ENCODE results near the gene CHST10. TPM values are rescaled to one million over a fixed set of nuclear protein-coding genes. Genes with fewer than 3 reads are reported as not detected.

Gene CHST10
- total and polyA plus RNA-seq, 10 of the 15 experiments (the other 5 are each of a cell fraction or from before 2014, with no cell fraction given), result 2.0 to 22.5 (median 15.7) TPM

- intact Hi-C loops (cut with micrococcal nuclease; ENCODE audit: unreplicated experiment) (loop anchor here (2.0 kb wide), 2 partner anchors 21 to 167 kb away; partner anchors contain the start of genes CHST10 and PDCL3), in situ Hi-C loops (cut with MboI) (no loop called here)
- Histone ChIP-seq H3K36me3 (ENCODE audit: control insufficient read depth in 2 of 2, insufficient read depth in 2 of 2, low read length in 1 of 2) (peaks cover 2 to 8% of the 10 kb centered on the region in 2 experiments; a peak in 3 of 4 replicates), H4K20me1 (ENCODE audit: control insufficient read depth, insufficient read depth) (no peaks in the 10 kb centered on the region), H3K9ac (ENCODE audit: control insufficient read depth, insufficient read depth, low read length) (peak overlapping the region; percentile 42; the same call in 1 of the 2 replicates), H2AFZ (ENCODE audit: control insufficient read depth, low read depth, low read length) (peak overlapping the region; percentile 68), H3K9me3 (replicated peaks; ENCODE audit: control insufficient read depth, insufficient read depth, low read length) (no peaks in the 10 kb centered on the region), H3K79me2 (ENCODE audit: control insufficient read depth, insufficient read depth, low read length) (no peaks in the 10 kb centered on the region), H3K4me3 (peak overlapping the region; percentile 9; the same call in 1 of the 2 replicates), H3K27ac (ENCODE audit: control insufficient read depth, insufficient read depth) (peak overlapping the region; percentile 81), H3K4me1 (ENCODE audit: control insufficient read depth, insufficient read depth, low read length) (peaks cover 26% of the 10 kb centered on the region), H3K27me3 (replicated peaks in 1 of 2; ENCODE audit: control insufficient read depth in 2 of 2, insufficient read depth in 2 of 2, low read length in 1 of 2) (no peaks in the 10 kb centered on the region), H3K4me2 (ENCODE audit: control insufficient read depth, insufficient read depth) (peak overlapping the region; percentile 96)
- ChIA-PET RAD21 (ENCODE audit: unreplicated experiment) (interaction anchor here (1.3 to 4.7 kb wide), 4 partner anchors 14 to 20 kb away, joined by 4 to 40 read pairs (median 10); partner anchors contain the start of gene CHST10), SMC1A (ENCODE audit: uncharacterized antibody, unreplicated experiment) (interaction anchor here (0.7 to 3.9 kb wide), 8 partner anchors 13 to 670 kb away, joined by 3 to 20 read pairs (median 4); partner anchors contain the start of genes CHST10 and RPL31), POLR2A (interaction anchor here (0.6 to 3.8 kb wide), 4 partner anchors 16 to 221 kb away, joined by 3 to 22 read pairs (median 7); partner anchors contain the start of gene CHST10), CTCF (interaction anchor here (0.9 to 7.6 kb wide), 7 partner anchors 12 to 133 kb away, joined by 3 to 46 read pairs (median 8); no protein-coding TSS in a partner anchor)
- WGBS (ENCODE audit: insufficient coverage, insufficient replicate concordance, low lambda C conversion rate, missing lambda C conversion rate), result 30% methylated on average over 15 of the region's 15 CpGs
- BruUV-seq (replicated peaks), result no TSS peak
- FAIRE-seq, result no peak
- DNase-seq (ENCODE audit: low read depth, low spot score), result no peak
- no peak for ATAC-seq
- TF ChIP-seq CEBPB (IDR thresholded peaks at IDR 0.05; ENCODE audit: borderline replicate concordance in 1 of 2, low read depth in 2 of 2, low read length in 2 of 2) (no peak), SIN3A (IDR thresholded peaks at IDR 0.05; ENCODE audit: low read depth, low read length) (no peak), EP300 (IDR thresholded peaks at IDR 0.05; ENCODE audit: borderline replicate concordance in 1 of 2, control insufficient read depth in 1 of 2, low read depth in 2 of 2, low read length in 2 of 2) (peak in 1 of 2 experiments; percentile 6; a peak in 1 of 4 replicates), IKZF2 (IDR thresholded peaks at IDR 0.05) (peak in 1 of 2 experiments; percentile 40; a peak in 1 of 4 replicates), ZNF687 (IDR thresholded peaks at IDR 0.05) (peak; percentile 99), SMAD5 (IDR thresholded peaks at IDR 0.05; ENCODE audit: low read depth) (no peak), HDGF (IDR thresholded peaks at IDR 0.05) (0 out of 2 replicates have a peak, but pooled peaks have one; percentile 34), SUPT20H (IDR thresholded peaks at IDR 0.05; ENCODE audit: borderline replicate concordance, control insufficient read depth, low read depth, low read length) (no peak), BACH1 (IDR thresholded peaks at IDR 0.05; ENCODE audit: borderline replicate concordance) (no peak), SPI1 (IDR thresholded peaks at IDR 0.05; ENCODE audit: borderline replicate concordance, insufficient read depth, low read depth, low read length) (no peak), CHD2 (IDR thresholded peaks at IDR 0.05; ENCODE audit: borderline replicate concordance, low read depth, low read length) (no peak)
- TF ChIP-seq, protein P1, sequence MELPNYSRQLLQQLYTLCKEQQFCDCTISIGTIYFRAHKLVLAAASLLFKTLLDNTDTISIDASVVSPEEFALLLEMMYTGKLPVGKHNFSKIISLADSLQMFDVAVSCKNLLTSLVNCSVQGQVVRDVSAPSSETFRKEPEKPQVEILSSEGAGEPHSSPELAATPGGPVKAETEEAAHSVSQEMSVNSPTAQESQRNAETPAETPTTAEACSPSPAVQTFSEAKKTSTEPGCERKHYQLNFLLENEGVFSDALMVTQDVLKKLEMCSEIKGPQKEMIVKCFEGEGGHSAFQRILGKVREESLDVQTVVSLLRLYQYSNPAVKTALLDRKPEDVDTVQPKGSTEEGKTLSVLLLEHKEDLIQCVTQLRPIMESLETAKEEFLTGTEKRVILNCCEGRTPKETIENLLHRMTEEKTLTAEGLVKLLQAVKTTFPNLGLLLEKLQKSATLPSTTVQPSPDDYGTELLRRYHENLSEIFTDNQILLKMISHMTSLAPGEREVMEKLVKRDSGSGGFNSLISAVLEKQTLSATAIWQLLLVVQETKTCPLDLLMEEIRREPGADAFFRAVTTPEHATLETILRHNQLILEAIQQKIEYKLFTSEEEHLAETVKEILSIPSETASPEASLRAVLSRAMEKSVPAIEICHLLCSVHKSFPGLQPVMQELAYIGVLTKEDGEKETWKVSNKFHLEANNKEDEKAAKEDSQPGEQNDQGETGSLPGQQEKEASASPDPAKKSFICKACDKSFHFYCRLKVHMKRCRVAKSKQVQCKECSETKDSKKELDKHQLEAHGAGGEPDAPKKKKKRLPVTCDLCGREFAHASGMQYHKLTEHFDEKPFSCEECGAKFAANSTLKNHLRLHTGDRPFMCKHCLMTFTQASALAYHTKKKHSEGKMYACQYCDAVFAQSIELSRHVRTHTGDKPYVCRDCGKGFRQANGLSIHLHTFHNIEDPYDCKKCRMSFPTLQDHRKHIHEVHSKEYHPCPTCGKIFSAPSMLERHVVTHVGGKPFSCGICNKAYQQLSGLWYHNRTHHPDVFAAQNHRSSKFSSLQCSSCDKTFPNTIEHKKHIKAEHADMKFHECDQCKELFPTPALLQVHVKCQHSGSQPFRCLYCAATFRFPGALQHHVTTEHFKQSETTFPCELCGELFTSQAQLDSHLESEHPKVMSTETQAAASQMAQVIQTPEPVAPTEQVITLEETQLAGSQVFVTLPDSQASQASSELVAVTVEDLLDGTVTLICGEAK (IDR thresholded peaks at IDR 0.05; ENCODE audit: borderline replicate concordance), result no peak
Observed at GRCh38 chr2:100395532-100396350, 21.7 kb downstream of the CHST10 start.

Data from GM12878 (cell line).